Colonic mucosa (tissue), 4 donors: ENCODE measurements around the gene MCM3AP. TPM values are rescaled to one million over a fixed set of nuclear protein-coding genes. Genes with fewer than 3 reads are reported as not detected.

Experiments
- DNase-seq: peaks from one replicate; pipeline ENCODE4 v3.0.0-alpha.2; 2020
- H3K27ac ChIP-seq: fragments of 200-600 bp; one replicate; pipeline ENCODE4 v1.8.0; 2021
- H3K27me3 ChIP-seq: fragments of 200-600 bp; one replicate; pipeline ENCODE4 v1.8.0; 2021
- H3K36me3 ChIP-seq: fragments of 200-600 bp; one replicate; pipeline ENCODE4 v1.8.0; 2021
- H3K4me1 ChIP-seq: fragments of 200-600 bp; one replicate; pipeline ENCODE4 v1.8.0; 2021; ENCODE audit warnings: mild to moderate bottlenecking
- H3K4me3 ChIP-seq: fragments of 200-600 bp; one replicate; pipeline ENCODE4 v1.8.0; 2021
- H3K9ac ChIP-seq, 2 donors: one replicate each; pipeline ENCODE4 v1.7.0; 2013; ENCODE audit warnings: control low read depth in 2 of 2, low read depth in 2 of 2, low read length in 2 of 2
- H3K9me3 ChIP-seq: fragments of 200-600 bp; one replicate; pipeline ENCODE4 v1.8.0; 2021
- CTCF ChIP-seq: fragments of 200-600 bp; IDR thresholded peaks from one replicate; pipeline ENCODE4 v1.8.0; 2022; ENCODE audit warnings: antibody characterized with exemption, mild to moderate bottlenecking
- intact Hi-C: fragments of 100-400 bp; cut with DNase I; formaldehyde crosslinking; loops from one replicate; pipeline ENCODE4 v1.14.1; 2022
- total RNA-seq, 2 donors: library from RNA; stranded (reverse); fragmentation: NEBNext Ultra II Directional in 1 of 2; extraction: Animal tissue kit (Norgen Biotek cat#: 25700) in 1 of 2; gene quantifications; one replicate each; pipeline ENCODE4 v1.2.1, GENCODE V29; 2021
- donor health status: healthy.
- donor health status: DM: no; HTN: no; CAD: no.
- donor health status: DM: no; HTN: no; CAD: no.

Gene MCM3AP
- total RNA-seq, 2 donors from 2014 or later, result 68.4 to 112 TPM

- no peak overlapping the region for H3K27ac ChIP-seq
- no peaks in the 10 kb centered on the region for H3K9me3 ChIP-seq
- peaks cover 4% of the 10 kb centered on the region for H3K4me1 ChIP-seq
- H3K4me3 ChIP-seq, result no peak overlapping the region
- intact Hi-C loops, result no loop called here
- H3K27me3 ChIP-seq, result no peaks in the 10 kb centered on the region
- H3K36me3 ChIP-seq, result peaks cover 12% of the 10 kb centered on the region
- no peak overlapping the region for H3K9ac ChIP-seq
- no peak for DNase-seq
- no peak for TF ChIP-seq CTCF
These were observed 35.2 kb downstream of the MCM3AP start for GRCh38 chr21:46250146-46250725.

GRCh38 chr21:46248827-46249226, 36.6 kb downstream of the MCM3AP start:
- intact Hi-C loops, result no loop called here
- no peak overlapping the region for H3K27ac ChIP-seq
- H3K4me3 ChIP-seq, result no peak overlapping the region
- no peaks in the 10 kb centered on the region for H3K9me3 ChIP-seq
- no peak overlapping the region for H3K9ac ChIP-seq
- peaks cover 16% of the 10 kb centered on the region for H3K36me3 ChIP-seq
- H3K27me3 ChIP-seq, result no peaks in the 10 kb centered on the region
- peaks cover 4% of the 10 kb centered on the region for H3K4me1 ChIP-seq
- no peak for TF ChIP-seq CTCF
- DNase-seq, result no peak

- TF ChIP-seq CTCF, result no peak
- no peak overlapping the region for H3K27ac ChIP-seq
- H3K4me3 ChIP-seq, result no peak overlapping the region
- DNase-seq, result no peak
- intact Hi-C loops, result no loop called here
- H3K9me3 ChIP-seq, result no peaks in the 10 kb centered on the region
- H3K4me1 ChIP-seq, result peaks cover 4% of the 10 kb centered on the region
- no peaks in the 10 kb centered on the region for H3K27me3 ChIP-seq
- no peak overlapping the region for H3K9ac ChIP-seq
- H3K36me3 ChIP-seq, result peaks cover 19% of the 10 kb centered on the region
These were observed 37.0 kb downstream of the MCM3AP start for GRCh38 chr21:46248422-46248782.

GRCh38 chr21:46247699-46248421, 37.6 kb downstream of the MCM3AP start:
- Histone ChIP-seq H3K4me3 (no peak overlapping the region), H3K9ac (no peak overlapping the region), H3K9me3 (no peaks in the 10 kb centered on the region), H3K27ac (no peak overlapping the region), H3K4me1 (peaks cover 4% of the 10 kb centered on the region), H3K27me3 (no peaks in the 10 kb centered on the region), H3K36me3 (peaks cover 23% of the 10 kb centered on the region)
- no peak for DNase-seq
- intact Hi-C loops, result no loop called here
- no peak for TF ChIP-seq CTCF

- intact Hi-C loops, result no loop called here
- TF ChIP-seq CTCF, result no peak
- no peaks in the 10 kb centered on the region for H3K27me3 ChIP-seq
- DNase-seq, result no peak
- peaks cover 3% of the 10 kb centered on the region for H3K4me1 ChIP-seq
- peaks cover 28% of the 10 kb centered on the region for H3K36me3 ChIP-seq
- H3K9me3 ChIP-seq, result no peaks in the 10 kb centered on the region
- H3K9ac ChIP-seq, result no peak overlapping the region
- H3K4me3 ChIP-seq, result no peak overlapping the region
- no peak overlapping the region for H3K27ac ChIP-seq
These were observed 39.1 kb downstream of the MCM3AP start for GRCh38 chr21:46246345-46246744.
